ENCODE results near the gene LSAMP.

GRCh38 chr3:115990669-115991068 lies 454.6 kb downstream of the LSAMP start:
- TF ChIP-seq ZNF558 (tag by site-specific recombination; IDR thresholded peaks at IDR 0.05) (no peak), CTCF (tag by site-specific recombination; IDR thresholded peaks at IDR 0.05) (no peak), ZNF274 (IDR thresholded peaks at IDR 0.05; ENCODE audit: low read length) (no peak), ZNF274 (tag by site-specific recombination; IDR thresholded peaks at IDR 0.05; ENCODE audit: borderline replicate concordance) (no peak)
- TF ChIP-seq, protein P1, sequence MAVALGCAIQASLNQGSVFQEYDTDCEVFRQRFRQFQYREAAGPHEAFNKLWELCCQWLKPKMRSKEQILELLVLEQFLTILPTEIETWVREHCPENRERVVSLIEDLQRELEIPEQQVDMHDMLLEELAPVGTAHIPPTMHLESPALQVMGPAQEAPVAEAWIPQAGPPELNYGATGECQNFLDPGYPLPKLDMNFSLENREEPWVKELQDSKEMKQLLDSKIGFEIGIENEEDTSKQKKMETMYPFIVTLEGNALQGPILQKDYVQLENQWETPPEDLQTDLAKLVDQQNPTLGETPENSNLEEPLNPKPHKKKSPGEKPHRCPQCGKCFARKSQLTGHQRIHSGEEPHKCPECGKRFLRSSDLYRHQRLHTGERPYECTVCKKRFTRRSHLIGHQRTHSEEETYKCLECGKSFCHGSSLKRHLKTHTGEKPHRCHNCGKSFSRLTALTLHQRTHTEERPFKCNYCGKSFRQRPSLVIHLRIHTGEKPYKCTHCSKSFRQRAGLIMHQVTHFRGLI (tag by site-specific recombination; IDR thresholded peaks at IDR 0.05): no peak
